ENCODE results near the gene DBNDD1.

- TF ChIP-seq, protein P1, sequence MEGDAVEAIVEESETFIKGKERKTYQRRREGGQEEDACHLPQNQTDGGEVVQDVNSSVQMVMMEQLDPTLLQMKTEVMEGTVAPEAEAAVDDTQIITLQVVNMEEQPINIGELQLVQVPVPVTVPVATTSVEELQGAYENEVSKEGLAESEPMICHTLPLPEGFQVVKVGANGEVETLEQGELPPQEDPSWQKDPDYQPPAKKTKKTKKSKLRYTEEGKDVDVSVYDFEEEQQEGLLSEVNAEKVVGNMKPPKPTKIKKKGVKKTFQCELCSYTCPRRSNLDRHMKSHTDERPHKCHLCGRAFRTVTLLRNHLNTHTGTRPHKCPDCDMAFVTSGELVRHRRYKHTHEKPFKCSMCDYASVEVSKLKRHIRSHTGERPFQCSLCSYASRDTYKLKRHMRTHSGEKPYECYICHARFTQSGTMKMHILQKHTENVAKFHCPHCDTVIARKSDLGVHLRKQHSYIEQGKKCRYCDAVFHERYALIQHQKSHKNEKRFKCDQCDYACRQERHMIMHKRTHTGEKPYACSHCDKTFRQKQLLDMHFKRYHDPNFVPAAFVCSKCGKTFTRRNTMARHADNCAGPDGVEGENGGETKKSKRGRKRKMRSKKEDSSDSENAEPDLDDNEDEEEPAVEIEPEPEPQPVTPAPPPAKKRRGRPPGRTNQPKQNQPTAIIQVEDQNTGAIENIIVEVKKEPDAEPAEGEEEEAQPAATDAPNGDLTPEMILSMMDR (conservative IDR thresholded peaks at IDR 0.05; ENCODE audit: low read depth in 2 of 2): no peak
- TF ChIP-seq ZNF331 (CRISPR knock-in tag; IDR thresholded peaks at IDR 0.05; ENCODE audit: low read depth) (no peak), POLR2AphosphoS5 (IDR thresholded peaks at IDR 0.05; ENCODE audit: low read depth) (no peak), EZH2phosphoT487 (IDR thresholded peaks at IDR 0.05; ENCODE audit: unreplicated experiment) (no peak), STAT1 (IDR thresholded peaks at IDR 0.05; ENCODE audit: unreplicated experiment) (no peak), JUNB (IDR thresholded peaks at IDR 0.05; ENCODE audit: unreplicated experiment) (no peak), CREB1 (CRISPR knock-in tag; IDR thresholded peaks at IDR 0.05; ENCODE audit: low read depth) (no peak), NANOG (IDR thresholded peaks at IDR 0.05; ENCODE audit: borderline replicate concordance) (no peak), EZH2 (IDR thresholded peaks at IDR 0.05; ENCODE audit: low read depth, unreplicated experiment) (no peak), ETS1 (IDR thresholded peaks at IDR 0.05) (no peak), ZNF114 (CRISPR knock-in tag; IDR thresholded peaks at IDR 0.05) (no peak)
- TF ChIP-seq, protein P2, sequence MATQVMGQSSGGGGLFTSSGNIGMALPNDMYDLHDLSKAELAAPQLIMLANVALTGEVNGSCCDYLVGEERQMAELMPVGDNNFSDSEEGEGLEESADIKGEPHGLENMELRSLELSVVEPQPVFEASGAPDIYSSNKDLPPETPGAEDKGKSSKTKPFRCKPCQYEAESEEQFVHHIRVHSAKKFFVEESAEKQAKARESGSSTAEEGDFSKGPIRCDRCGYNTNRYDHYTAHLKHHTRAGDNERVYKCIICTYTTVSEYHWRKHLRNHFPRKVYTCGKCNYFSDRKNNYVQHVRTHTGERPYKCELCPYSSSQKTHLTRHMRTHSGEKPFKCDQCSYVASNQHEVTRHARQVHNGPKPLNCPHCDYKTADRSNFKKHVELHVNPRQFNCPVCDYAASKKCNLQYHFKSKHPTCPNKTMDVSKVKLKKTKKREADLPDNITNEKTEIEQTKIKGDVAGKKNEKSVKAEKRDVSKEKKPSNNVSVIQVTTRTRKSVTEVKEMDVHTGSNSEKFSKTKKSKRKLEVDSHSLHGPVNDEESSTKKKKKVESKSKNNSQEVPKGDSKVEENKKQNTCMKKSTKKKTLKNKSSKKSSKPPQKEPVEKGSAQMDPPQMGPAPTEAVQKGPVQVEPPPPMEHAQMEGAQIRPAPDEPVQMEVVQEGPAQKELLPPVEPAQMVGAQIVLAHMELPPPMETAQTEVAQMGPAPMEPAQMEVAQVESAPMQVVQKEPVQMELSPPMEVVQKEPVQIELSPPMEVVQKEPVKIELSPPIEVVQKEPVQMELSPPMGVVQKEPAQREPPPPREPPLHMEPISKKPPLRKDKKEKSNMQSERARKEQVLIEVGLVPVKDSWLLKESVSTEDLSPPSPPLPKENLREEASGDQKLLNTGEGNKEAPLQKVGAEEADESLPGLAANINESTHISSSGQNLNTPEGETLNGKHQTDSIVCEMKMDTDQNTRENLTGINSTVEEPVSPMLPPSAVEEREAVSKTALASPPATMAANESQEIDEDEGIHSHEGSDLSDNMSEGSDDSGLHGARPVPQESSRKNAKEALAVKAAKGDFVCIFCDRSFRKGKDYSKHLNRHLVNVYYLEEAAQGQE (IDR thresholded peaks at IDR 0.05; ENCODE audit: unreplicated experiment): no peak
These were observed 29.6 kb upstream of the DBNDD1 start for GRCh38 chr16:90048737-90049330.
